IPS-11a (cell line): ENCODE results near the gene NRCAM.

ENCODE experiments used
- H3K4me3 ChIP-seq: one replicate; pipeline ENCODE4 v1.5.1; 2013; ENCODE audit warnings: low read depth, low read length, control low read depth

Gene NRCAM

GRCh38 chr7:108140671-108141070 is 315.6 kb downstream of the NRCAM start:
- no peak overlapping the region for H3K4me3 ChIP-seq

GRCh38 chr7:108138911-108139310 is 317.3 kb downstream of the NRCAM start:
- H3K4me3 ChIP-seq, result no peak overlapping the region

GRCh38 chr7:108137993-108138392 is 318.2 kb downstream of the NRCAM start:
- H3K4me3 ChIP-seq, result no peak overlapping the region

GRCh38 chr7:108137040-108137439 is 319.2 kb downstream of the NRCAM start:
- H3K4me3 ChIP-seq, result no peak overlapping the region

GRCh38 chr7:108136191-108136688 is 320.0 kb downstream of the NRCAM start:
- no peak overlapping the region for H3K4me3 ChIP-seq

- no peak overlapping the region for H3K4me3 ChIP-seq
These were observed 320.6 kb downstream of the NRCAM start for GRCh38 chr7:108135446-108136190.

- no peak overlapping the region for H3K4me3 ChIP-seq
These were observed 321.8 kb downstream of the NRCAM start for GRCh38 chr7:108134486-108134885.

- H3K4me3 ChIP-seq, result no peak overlapping the region
These were observed 323.5 kb downstream of the NRCAM start for GRCh38 chr7:108132551-108133265.

- H3K4me3 ChIP-seq, result no peak within 1 kb of the TSS
These were observed 326.0 kb downstream of the NRCAM start, which contains the start of gene LAMB4 for GRCh38 chr7:108130261-108130660. LAMB4 (minus strand) TSS chr7:108130361; CDS start chr7:108123164, 7,197 bp downstream.

- no peak overlapping the region for H3K4me3 ChIP-seq
These were observed 326.9 kb downstream of the NRCAM start for GRCh38 chr7:108129018-108129965.

- no peak overlapping the region for H3K4me3 ChIP-seq
These were observed 327.7 kb downstream of the NRCAM start for GRCh38 chr7:108128514-108128913.

GRCh38 chr7:108127461-108127860 is 328.8 kb downstream of the NRCAM start:
- H3K4me3 ChIP-seq, result no peak overlapping the region

GRCh38 chr7:108124820-108125219 is 331.4 kb downstream of the NRCAM start:
- no peak overlapping the region for H3K4me3 ChIP-seq

- no peak overlapping the region for H3K4me3 ChIP-seq
These were observed 334.1 kb downstream of the NRCAM start for GRCh38 chr7:108122181-108122580.

- no peak overlapping the region for H3K4me3 ChIP-seq
These were observed 335.3 kb downstream of the NRCAM start for GRCh38 chr7:108120933-108121332.

GRCh38 chr7:108120196-108120595 is 336.0 kb downstream of the NRCAM start:
- no peak overlapping the region for H3K4me3 ChIP-seq

- H3K4me3 ChIP-seq, result no peak overlapping the region
These were observed 337.3 kb downstream of the NRCAM start for GRCh38 chr7:108118959-108119358.

- H3K4me3 ChIP-seq, result no peak overlapping the region
These were observed 342.0 kb downstream of the NRCAM start for GRCh38 chr7:108114117-108114841.

- no peak overlapping the region for H3K4me3 ChIP-seq
These were observed 343.6 kb downstream of the NRCAM start for GRCh38 chr7:108112683-108113082.

GRCh38 chr7:108109221-108109908 is 346.9 kb downstream of the NRCAM start:
- H3K4me3 ChIP-seq, result no peak overlapping the region
